Measurements from ENCODE around the gene EIF4E3.

Gene EIF4E3

DNA sequence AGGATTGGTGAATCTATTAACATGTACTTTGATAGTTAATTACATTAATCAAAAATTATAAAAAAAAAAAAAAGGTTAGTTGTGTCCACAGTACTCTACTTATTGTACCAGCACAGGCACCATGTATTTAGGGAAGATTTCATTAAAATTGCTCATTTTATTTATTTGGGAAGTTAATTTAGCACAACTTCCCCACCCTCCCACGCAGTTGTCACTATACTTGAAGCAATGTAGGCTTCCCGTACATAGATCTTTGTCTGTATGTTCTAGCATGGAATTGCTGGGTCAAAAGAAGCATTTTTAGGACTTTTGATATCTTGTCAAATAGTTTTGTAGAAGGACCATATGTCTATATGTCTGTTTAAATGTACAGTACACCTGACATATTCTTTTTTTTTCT lies 32.9 kb upstream of the EIF4E3 start:
- Histone ChIP-seq H3K4me2 (ENCODE audit: low read depth, low read length) (no peak overlapping the region), H3K9me3 (replicated peaks; ENCODE audit: insufficient read depth, low read length) (no peaks in the 10 kb centered on the region), H3K36me3 (replicated peaks; ENCODE audit: insufficient read depth, low read length) (no peaks in the 10 kb centered on the region), H3K4me1 (ENCODE audit: low read length) (no peaks in the 10 kb centered on the region), H3K9ac (ENCODE audit: low read length) (no peak overlapping the region), H3K4me3 (ENCODE audit: low read length) (no peak overlapping the region), H3K27ac (ENCODE audit: low read length) (no peak overlapping the region), H3K79me2 (ENCODE audit: low read length) (no peaks in the 10 kb centered on the region), H4K20me1 (ENCODE audit: insufficient read depth, low read length) (no peaks in the 10 kb centered on the region), H3K27me3 (replicated peaks; ENCODE audit: insufficient read depth, low read length) (no peaks in the 10 kb centered on the region), H3K9me2 (replicated peaks; ENCODE audit: insufficient read depth, low read length) (no peaks in the 10 kb centered on the region), H3F3A (ENCODE audit: insufficient read depth, low read length) (no peaks in the 10 kb centered on the region), H2AFZ (ENCODE audit: low read length) (no peak overlapping the region)
- TF ChIP-seq EZH2phosphoT487 (IDR thresholded peaks at IDR 0.05; ENCODE audit: low read length) (no peak), EZH2 (optimal IDR thresholded peaks at IDR 0.05; ENCODE audit: low read depth, low read length) (no peak)
- TF ChIP-seq, protein P1, sequence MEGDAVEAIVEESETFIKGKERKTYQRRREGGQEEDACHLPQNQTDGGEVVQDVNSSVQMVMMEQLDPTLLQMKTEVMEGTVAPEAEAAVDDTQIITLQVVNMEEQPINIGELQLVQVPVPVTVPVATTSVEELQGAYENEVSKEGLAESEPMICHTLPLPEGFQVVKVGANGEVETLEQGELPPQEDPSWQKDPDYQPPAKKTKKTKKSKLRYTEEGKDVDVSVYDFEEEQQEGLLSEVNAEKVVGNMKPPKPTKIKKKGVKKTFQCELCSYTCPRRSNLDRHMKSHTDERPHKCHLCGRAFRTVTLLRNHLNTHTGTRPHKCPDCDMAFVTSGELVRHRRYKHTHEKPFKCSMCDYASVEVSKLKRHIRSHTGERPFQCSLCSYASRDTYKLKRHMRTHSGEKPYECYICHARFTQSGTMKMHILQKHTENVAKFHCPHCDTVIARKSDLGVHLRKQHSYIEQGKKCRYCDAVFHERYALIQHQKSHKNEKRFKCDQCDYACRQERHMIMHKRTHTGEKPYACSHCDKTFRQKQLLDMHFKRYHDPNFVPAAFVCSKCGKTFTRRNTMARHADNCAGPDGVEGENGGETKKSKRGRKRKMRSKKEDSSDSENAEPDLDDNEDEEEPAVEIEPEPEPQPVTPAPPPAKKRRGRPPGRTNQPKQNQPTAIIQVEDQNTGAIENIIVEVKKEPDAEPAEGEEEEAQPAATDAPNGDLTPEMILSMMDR (IDR thresholded peaks at IDR 0.05; ENCODE audit: low read length): no peak
- DNase-seq: no peak

DNA sequence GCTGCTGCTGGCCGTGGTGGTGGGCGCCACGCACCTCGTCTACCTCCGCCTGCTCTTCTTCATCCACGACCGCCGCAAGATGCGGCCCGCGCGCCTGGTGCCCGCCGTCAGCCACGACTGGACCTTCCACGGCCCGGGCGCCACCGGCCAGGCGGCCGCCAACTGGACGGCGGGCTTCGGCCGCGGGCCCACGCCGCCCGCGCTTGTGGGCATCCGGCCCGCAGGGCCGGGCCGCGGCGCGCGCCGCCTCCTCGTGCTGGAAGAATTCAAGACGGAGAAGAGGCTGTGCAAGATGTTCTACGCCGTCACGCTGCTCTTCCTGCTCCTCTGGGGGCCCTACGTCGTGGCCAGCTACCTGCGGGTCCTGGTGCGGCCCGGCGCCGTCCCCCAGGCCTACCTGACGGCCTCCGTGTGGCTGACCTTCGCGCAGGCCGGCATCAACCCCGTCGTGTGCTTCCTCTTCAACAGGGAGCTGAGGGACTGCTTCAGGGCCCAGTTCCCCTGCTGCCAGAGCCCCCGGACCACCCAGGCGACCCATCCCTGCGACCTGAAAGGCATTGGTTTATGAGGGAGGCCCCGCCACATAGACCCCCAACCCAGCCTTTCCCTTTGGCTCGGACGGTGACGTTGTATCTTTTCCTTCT lies 29.5 kb upstream of the EIF4E3 start:
- Histone ChIP-seq H3K4me1 (ENCODE audit: low read length) (no peaks in the 10 kb centered on the region), H3K27ac (ENCODE audit: low read length) (no peak overlapping the region), H3K27me3 (replicated peaks; ENCODE audit: insufficient read depth, low read length) (no peaks in the 10 kb centered on the region), H3K9me3 (replicated peaks; ENCODE audit: insufficient read depth, low read length) (no peaks in the 10 kb centered on the region), H3K9ac (ENCODE audit: low read length) (no peak overlapping the region), H3K36me3 (replicated peaks; ENCODE audit: insufficient read depth, low read length) (no peaks in the 10 kb centered on the region), H4K20me1 (ENCODE audit: insufficient read depth, low read length) (no peaks in the 10 kb centered on the region), H3K4me2 (ENCODE audit: low read depth, low read length) (no peak overlapping the region), H2AFZ (ENCODE audit: low read length) (no peak overlapping the region), H3F3A (ENCODE audit: insufficient read depth, low read length) (no peaks in the 10 kb centered on the region), H3K9me2 (replicated peaks; ENCODE audit: insufficient read depth, low read length) (no peaks in the 10 kb centered on the region), H3K4me3 (ENCODE audit: low read length) (no peak overlapping the region), H3K79me2 (ENCODE audit: low read length) (no peaks in the 10 kb centered on the region)
- DNase-seq: no peak
- no peak for TF ChIP-seq EZH2 (optimal IDR thresholded peaks at IDR 0.05; ENCODE audit: low read depth, low read length)
- TF ChIP-seq, protein P1 (IDR thresholded peaks at IDR 0.05; ENCODE audit: low read length): no peak
- TF ChIP-seq EZH2phosphoT487 (IDR thresholded peaks at IDR 0.05; ENCODE audit: low read length): no peak

DNA sequence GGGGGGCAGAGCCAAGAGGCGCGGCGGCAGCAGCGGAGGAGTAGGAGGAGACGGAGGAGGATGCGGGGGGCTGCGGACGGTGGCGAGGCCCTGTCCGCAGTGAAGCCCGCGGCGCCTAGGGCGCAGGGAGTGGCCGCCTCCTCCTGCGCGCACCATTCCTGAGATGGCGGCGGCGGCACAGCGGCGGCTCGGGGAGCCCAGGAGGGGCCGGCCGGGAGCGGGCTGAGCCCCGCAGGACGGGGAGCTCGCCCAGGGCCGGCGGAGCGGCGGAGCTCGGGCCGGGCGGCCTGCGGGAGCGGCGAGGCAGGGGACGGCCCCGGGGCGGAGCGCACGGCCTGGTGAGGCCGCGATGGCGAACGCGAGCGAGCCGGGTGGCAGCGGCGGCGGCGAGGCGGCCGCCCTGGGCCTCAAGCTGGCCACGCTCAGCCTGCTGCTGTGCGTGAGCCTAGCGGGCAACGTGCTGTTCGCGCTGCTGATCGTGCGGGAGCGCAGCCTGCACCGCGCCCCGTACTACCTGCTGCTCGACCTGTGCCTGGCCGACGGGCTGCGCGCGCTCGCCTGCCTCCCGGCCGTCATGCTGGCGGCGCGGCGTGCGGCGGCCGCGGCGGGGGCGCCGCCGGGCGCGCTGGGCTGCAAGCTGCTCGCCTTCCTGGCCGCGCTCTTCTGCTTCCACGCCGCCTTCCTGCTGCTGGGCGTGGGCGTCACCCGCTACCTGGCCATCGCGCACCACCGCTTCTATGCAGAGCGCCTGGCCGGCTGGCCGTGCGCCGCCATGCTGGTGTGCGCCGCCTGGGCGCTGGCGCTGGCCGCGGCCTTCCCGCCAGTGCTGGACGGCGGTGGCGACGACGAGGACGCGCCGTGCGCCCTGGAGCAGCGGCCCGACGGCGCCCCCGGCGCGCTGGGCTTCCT lies 28.8 kb upstream of the EIF4E3 start, which contains the start of gene GPR27:
TSS of gene GPR27 (plus strand) at position 155 of the 909 bp plus-strand sequence. CDS start at position 350, 195 bp downstream.
- H3K27ac ChIP-seq (ENCODE audit: low read length): no peak within 1 kb of the TSS

More for the DNA sequence above, 28.8 kb upstream of the EIF4E3 start, which contains the start of gene GPR27:
- no peak within 1 kb of the TSS for H3K4me2 ChIP-seq (ENCODE audit: low read depth, low read length)
- no peaks in the 10 kb centered on the region for H3F3A ChIP-seq (ENCODE audit: insufficient read depth, low read length)
- no peak within 1 kb of the TSS for H3K4me3 ChIP-seq (ENCODE audit: low read length)
- H3K4me1 ChIP-seq (ENCODE audit: low read length): no peaks in the 10 kb centered on the region
- H3K79me2 ChIP-seq (ENCODE audit: low read length): no peaks in the 10 kb centered on the region
- no peak within 1 kb of the TSS for H2AFZ ChIP-seq (ENCODE audit: low read length)
- H3K9me3 ChIP-seq (replicated peaks; ENCODE audit: insufficient read depth, low read length): no peaks in the 10 kb centered on the region
- H3K9me2 ChIP-seq (replicated peaks; ENCODE audit: insufficient read depth, low read length): no peaks in the 10 kb centered on the region
- H3K27me3 ChIP-seq (replicated peaks; ENCODE audit: insufficient read depth, low read length): no peaks in the 10 kb centered on the region
- no peaks in the 10 kb centered on the region for H3K36me3 ChIP-seq (replicated peaks; ENCODE audit: insufficient read depth, low read length)
- no peak within 1 kb of the TSS for H3K9ac ChIP-seq (ENCODE audit: low read length)
- TF ChIP-seq EZH2phosphoT487 (IDR thresholded peaks at IDR 0.05; ENCODE audit: low read length): no peak
- TF ChIP-seq, protein P1 (IDR thresholded peaks at IDR 0.05; ENCODE audit: low read length): no peak
- no peak for TF ChIP-seq EZH2 (optimal IDR thresholded peaks at IDR 0.05; ENCODE audit: low read depth, low read length)
- H4K20me1 ChIP-seq (ENCODE audit: insufficient read depth, low read length): no peaks in the 10 kb centered on the region
- no peak for DNase-seq

Measured in MM.1S (cell line).